HG02943 (cell line): Measurements from ENCODE around the gene GCKR.
A peak's percentile ranks its signal among the peaks of the same experiment; 100 is the strongest.

Experiments used
- ATAC-seq: cut with Tn5 transposase; IDR thresholded peaks from one replicate; pipeline ENCODE4 v1.9.1; 2021; ENCODE audit warnings: mild to moderate bottlenecking, low read depth, moderate library complexity; ENCODE audit not compliant: unreplicated experiment

The GCKR gene

GRCh38 chr2:27496357-27497287 lies at the start of gene GCKR:
Gene GCKR (plus strand): TSS chr2:27496839. CDS start chr2:27496905, 66 bp downstream.
- no peak for ATAC-seq

GRCh38 chr2:27448381-27448780 lies 48.3 kb upstream of the GCKR start:
- no peak for ATAC-seq

GRCh38 chr2:27451095-27451494 lies 45.5 kb upstream of the GCKR start:
- no peak for ATAC-seq

- no peak for ATAC-seq
Observed at GRCh38 chr2:27453968-27454367, 42.7 kb upstream of the GCKR start.

GRCh38 chr2:27461118-27461517 lies 35.5 kb upstream of the GCKR start:
- no peak for ATAC-seq

GRCh38 chr2:27464443-27464842 lies 32.2 kb upstream of the GCKR start:
- ATAC-seq: no peak

- ATAC-seq: no peak
Observed at GRCh38 chr2:27471961-27472360, 24.7 kb upstream of the GCKR start.

- ATAC-seq: no peak
Observed at GRCh38 chr2:27485496-27485895, 11.1 kb upstream of the GCKR start.

- ATAC-seq: no peak
Observed at GRCh38 chr2:27489118-27489497, 7.5 kb upstream of the GCKR start.

GRCh38 chr2:27489498-27490397 lies 6.9 kb upstream of the GCKR start, which contains the start of gene IFT172:
Gene IFT172 (minus strand): TSS chr2:27489743. CDS start chr2:27489653, 90 bp downstream.
- peak; percentile 88 for ATAC-seq

GRCh38 chr2:27492557-27492956 lies 4.1 kb upstream of the GCKR start:
- ATAC-seq: no peak

GRCh38 chr2:27493948-27494283 lies 2.7 kb upstream of the GCKR start:
- no peak for ATAC-seq

GRCh38 chr2:27494284-27494943 lies 2.2 kb upstream of the GCKR start:
- ATAC-seq: no peak

GRCh38 chr2:27494944-27495554 lies 1.6 kb upstream of the GCKR start, which contains the start of gene FNDC4:
Gene FNDC4 (minus strand): TSS chr2:27495200. CDS start chr2:27494679, 521 bp downstream.
- ATAC-seq: no peak

GRCh38 chr2:27495840-27496356 lies 741 bp upstream of the GCKR start:
- no peak for ATAC-seq

GRCh38 chr2:27497288-27497627 lies 619 bp downstream of the GCKR start:
- ATAC-seq: no peak

- no peak for ATAC-seq
Observed at GRCh38 chr2:27498975-27499374, 2.3 kb downstream of the GCKR start.

- ATAC-seq: no peak
Observed at GRCh38 chr2:27501042-27501441, 4.4 kb downstream of the GCKR start.

- no peak for ATAC-seq
Observed at GRCh38 chr2:27502142-27502541, 5.5 kb downstream of the GCKR start.

GRCh38 chr2:27506587-27506986 lies 9.9 kb downstream of the GCKR start:
- ATAC-seq: no peak
